Caki2 (cell line): Measurements from ENCODE around the gene SMG6. TPM values are rescaled to one million over a fixed set of nuclear protein-coding genes. Genes with fewer than 3 reads are reported as not detected.
"Not testable (repeated sequence)": the region's sequence is repeated elsewhere in the genome, so short reads cannot be mapped to it uniquely, and the experiment has no call there.

Experiments
- DNase-seq: peaks from one replicate; pipeline ENCODE4 v3.0.0-alpha.2; 2015; ENCODE audit warnings: low read depth
- in situ Hi-C: cut with HindIII; loops from 2 replicates; pipeline ENCODE4 v1.10.0; 2016; ENCODE audit warnings: low sequenced_read_pairs, low pct_unique_long_range_greater_than_20kb, mixed read lengths
- total RNA-seq: library from RNA; depleted of rRNA; stranded (reverse); fragments of >200 nt; shearing (Covaris generic); gene quantifications from 2 replicates; pipeline ENCODE4 v1.2.3, GENCODE V29; 2014; ENCODE audit warnings: low replicate concordance

SMG6 gene
- total RNA-seq, 1 experiment from 2014 or later = 5.8 TPM

DNA sequence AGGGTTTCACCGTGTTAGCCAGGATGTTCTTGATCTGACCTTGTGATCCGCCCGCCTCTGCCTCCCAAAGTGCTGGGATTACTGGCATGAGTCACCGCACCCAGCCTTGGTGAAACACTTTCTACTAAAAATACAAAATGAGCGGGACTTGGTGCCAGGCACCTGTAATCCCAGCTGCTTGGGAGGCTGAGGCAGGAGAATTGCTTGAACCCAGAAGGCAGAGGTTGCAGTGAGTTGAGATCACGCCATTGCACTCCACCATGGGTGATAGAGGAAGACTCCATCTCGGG is 13.3 kb upstream of the SMG6 start:
- DNase-seq, in situ Hi-C loops: not testable (repeated sequence)

DNA sequence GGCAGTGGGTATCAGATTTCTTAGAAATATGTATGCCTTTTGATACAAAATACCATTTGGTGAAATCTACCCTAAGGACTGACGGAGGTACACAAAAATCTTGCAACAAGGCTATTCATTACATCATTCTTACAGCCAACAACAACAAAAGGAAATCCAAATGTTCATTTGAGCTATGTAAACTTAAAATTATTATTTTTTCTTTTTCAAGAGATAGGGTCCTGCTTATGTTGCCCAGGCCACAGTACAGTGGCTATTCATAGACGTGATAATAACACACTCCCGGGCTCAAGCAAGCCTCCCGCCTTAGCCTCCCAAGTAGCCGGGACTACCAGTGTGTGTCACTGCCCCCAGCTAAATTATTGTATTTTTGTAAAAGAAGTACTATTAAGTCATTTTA is 9.2 kb upstream of the SMG6 start:
- DNase-seq = no peak
- in situ Hi-C loops = no loop called here

DNA sequence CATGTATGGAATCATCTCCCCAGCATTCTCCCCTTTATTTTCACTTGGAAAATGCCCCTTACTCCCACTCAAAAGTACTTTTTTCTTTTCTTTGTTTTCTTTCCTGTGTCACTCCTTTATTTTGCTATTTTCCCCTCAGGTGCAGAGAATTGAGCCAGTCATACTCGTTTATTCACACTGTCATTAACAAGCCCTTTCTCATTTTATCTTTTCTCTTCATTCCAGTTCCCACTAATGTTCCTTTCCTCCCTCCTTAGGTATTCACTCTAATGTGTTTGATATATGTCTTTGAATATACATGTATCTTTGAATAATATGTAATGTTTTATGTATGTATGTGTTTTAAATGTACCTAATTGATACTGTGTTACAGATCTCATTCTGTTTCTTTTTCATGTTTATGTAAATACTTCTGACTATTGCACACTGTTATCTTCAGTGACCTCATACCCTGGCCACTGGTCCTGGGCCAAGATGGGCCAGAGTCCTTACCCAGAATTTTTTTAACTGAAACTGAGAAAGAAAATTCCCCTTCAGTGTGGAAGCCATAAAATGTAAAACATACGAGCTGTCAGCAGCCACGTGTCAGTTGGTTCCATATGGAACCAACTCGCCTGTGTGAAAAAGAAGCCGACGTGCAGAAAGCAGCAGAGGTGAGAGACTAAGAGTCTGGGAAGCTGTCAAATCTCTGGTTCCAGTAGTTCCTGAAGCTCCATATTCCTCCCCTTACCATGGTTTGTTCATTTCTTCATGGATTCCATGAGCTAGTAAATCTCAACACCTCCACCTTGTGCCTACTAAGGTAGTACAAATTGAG is 6.0 kb upstream of the SMG6 start:
- in situ Hi-C loops = no loop called here
- no peak for DNase-seq

DNA sequence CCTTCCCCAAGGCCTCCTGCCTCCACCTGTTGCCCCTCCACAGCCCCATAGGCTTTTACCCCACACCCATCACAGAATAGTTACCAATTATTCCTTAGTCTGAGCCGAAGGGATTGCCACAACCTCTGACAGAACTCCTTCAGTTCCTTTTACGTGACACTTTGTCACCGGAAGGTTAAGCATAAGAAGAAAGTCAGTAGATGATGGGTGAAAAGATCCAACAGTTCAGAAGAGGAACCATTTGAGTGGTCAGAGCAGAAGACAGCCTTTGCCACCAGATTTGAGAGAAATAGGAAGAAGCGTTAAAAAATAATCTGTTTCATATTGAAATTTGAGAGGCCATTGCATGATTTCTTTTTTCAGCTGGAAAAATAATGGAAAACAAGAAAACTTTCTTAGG is 1.3 kb upstream of the SMG6 start:
- in situ Hi-C loops = no loop called here

GRCh38 chr17:2302778-2303203 is 794 bp downstream of the SMG6 start:
- in situ Hi-C loops = no loop called here
- DNase-seq = no peak

More for the DNA sequence above, 1.3 kb upstream of the SMG6 start:
- DNase-seq = no peak

GRCh38 chr17:2299756-2300155 is 3.8 kb downstream of the SMG6 start:
- in situ Hi-C loops = no loop called here
- no peak for DNase-seq

- in situ Hi-C loops = no loop called here
- DNase-seq = no peak
Observed at GRCh38 chr17:2299136-2299535, 4.4 kb downstream of the SMG6 start.

GRCh38 chr17:2297023-2297422 is 6.6 kb downstream of the SMG6 start:
- DNase-seq = no peak
- in situ Hi-C loops = no loop called here

DNA sequence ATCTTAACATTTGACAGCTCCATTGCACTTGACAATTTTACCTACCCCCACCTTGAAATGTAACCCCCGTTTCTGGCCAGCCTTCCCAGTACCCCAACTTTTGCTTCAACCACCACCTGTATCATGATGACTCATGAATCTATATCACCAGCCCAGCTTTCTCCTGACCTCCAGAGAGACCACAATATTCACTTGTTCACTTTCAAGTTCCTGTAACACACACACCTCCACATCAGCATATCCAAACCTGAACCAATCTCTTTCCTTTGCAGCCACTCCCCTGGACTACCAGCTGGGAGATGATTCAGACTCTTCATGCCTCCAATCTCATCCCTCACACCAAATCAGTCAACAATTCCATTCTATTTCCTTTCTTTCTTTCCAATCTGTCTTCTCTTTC is 8.0 kb downstream of the SMG6 start:
- in situ Hi-C loops = no loop called here

GRCh38 chr17:2292100-2292499 is 11.5 kb downstream of the SMG6 start:
- in situ Hi-C loops = no loop called here
- DNase-seq = no peak

More for the DNA sequence above, 8.0 kb downstream of the SMG6 start:
- DNase-seq = peak; percentile 41

DNA sequence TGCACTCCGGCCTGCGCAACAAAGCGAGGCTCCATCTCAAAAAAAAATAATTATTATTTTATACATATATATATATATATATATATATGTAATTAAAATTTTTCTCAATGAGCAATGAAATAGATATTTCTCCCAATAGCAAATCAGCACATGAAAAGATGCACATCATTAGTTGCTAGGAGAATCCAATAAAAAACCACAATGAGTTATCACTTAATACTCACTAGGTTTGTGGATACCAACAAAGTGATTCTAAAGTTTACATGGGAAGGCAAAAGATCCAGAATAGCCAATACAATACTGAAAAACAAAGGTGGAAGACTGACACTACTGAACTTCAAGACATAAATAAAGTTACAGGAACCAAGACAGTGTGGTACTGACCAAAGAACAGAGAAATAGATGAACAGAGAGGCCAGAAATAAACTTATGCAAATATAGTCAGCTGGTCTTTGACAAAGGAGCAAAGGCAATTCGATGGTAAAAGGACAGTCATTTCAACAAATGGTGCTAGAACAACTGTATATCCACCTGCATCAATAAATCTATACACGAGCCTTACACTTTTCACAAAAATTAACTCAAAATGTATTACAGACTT is 13.6 kb downstream of the SMG6 start:
- in situ Hi-C loops = no loop called here

GRCh38 chr17:2283302-2283701 is 20.3 kb downstream of the SMG6 start:
- in situ Hi-C loops = no loop called here
- no peak for DNase-seq

More for the DNA sequence above, 13.6 kb downstream of the SMG6 start:
- DNase-seq = no peak

GRCh38 chr17:2282297-2282873 is 21.2 kb downstream of the SMG6 start:
- DNase-seq = peak; percentile 59
- in situ Hi-C loops = no loop called here

- DNase-seq = no peak
- in situ Hi-C loops = no loop called here
Observed at GRCh38 chr17:2279707-2280106, 23.9 kb downstream of the SMG6 start.

DNA sequence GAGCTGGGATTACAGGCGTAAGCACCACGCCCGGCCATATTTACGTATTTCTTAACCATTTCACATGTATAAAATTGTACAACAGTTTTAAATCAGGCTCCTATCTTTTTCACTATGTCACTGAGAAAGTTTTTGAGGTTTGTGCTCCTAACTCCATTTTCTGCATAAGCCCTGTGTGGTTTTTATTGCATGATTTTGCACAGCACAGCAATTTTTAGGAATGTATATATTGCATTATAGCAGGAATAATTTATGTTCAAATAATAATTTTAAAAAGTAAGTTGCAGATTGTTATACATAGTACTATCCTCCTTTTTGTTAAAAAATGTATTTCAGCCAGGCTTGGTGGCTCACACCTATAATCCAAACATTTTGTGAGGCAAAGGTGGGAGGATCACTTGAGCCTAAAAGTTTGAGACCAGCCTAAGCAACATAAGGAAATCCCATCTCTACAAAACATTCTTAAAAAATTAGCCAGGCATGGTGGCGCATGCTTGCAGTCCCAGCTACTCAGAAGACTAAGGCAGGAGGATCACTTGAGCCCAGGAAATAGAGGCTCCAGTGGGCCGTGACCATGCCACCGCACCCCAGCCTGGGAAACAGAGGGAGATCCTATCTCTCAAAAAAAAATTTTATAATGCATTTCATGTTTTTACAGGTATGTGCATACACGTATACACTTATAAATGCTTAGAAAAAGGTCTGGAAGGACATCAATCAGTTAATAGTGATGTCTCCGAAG is 26.0 kb downstream of the SMG6 start:
- DNase-seq = no peak

GRCh38 chr17:2275722-2276121 is 27.9 kb downstream of the SMG6 start:
- in situ Hi-C loops = no loop called here
- DNase-seq = no peak

More for the DNA sequence above, 26.0 kb downstream of the SMG6 start:
- in situ Hi-C loops = no loop called here

DNA sequence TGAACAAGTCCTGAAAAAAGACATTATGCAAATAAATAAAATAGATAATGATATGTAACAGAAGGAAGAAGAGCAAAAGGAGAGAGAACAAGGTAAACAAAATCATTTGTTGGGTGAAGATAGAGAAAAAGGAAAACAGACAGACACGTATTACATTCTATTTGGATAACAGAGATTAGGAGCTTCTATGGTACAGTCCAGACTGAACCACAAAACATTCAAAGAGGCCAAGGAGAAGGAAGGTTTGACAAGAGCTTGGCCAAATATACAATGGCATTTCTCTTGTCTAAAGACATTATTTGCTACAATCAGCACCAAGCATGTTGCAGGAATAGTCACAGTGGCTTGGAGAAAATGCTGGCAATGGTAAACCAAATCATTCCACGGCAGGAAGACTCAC is 29.2 kb downstream of the SMG6 start:
- in situ Hi-C loops = no loop called here
- no peak for DNase-seq

- in situ Hi-C loops = no loop called here
- DNase-seq = no peak
Observed at GRCh38 chr17:2271985-2272702, 31.4 kb downstream of the SMG6 start.
